Measurements from ENCODE around the gene CDC45. TPM values are rescaled to one million over a fixed set of nuclear protein-coding genes. Genes with fewer than 3 reads are reported as not detected.

Gene CDC45
- total RNA-seq, 1 donor from 2014 or later: 10.0 TPM

- no peak for ATAC-seq
These were observed 16.0 kb downstream of the CDC45 start for GRCh38 chr22:19495562-19496323.

GRCh38 chr22:19496324-19496630 lies 16.6 kb downstream of the CDC45 start:
- no peak for ATAC-seq

GRCh38 chr22:19497245-19497644 lies 17.5 kb downstream of the CDC45 start:
- no peak for ATAC-seq

- peak; percentile 12 for ATAC-seq
These were observed 18.6 kb downstream of the CDC45 start for GRCh38 chr22:19498154-19498865.

- ATAC-seq: peak; percentile 12
These were observed 19.1 kb downstream of the CDC45 start for GRCh38 chr22:19498866-19499190.

GRCh38 chr22:19499236-19499879 lies 19.6 kb downstream of the CDC45 start:
- ATAC-seq: peak; percentile 21

GRCh38 chr22:19499880-19500242 lies 20.1 kb downstream of the CDC45 start:
- no peak for ATAC-seq

- ATAC-seq: no peak
These were observed 22.3 kb downstream of the CDC45 start for GRCh38 chr22:19501897-19502447.

GRCh38 chr22:19503367-19503766 lies 23.6 kb downstream of the CDC45 start:
- ATAC-seq: no peak

- no peak for ATAC-seq
These were observed 24.1 kb downstream of the CDC45 start for GRCh38 chr22:19503869-19504268.

- no peak for ATAC-seq
These were observed 25.4 kb downstream of the CDC45 start for GRCh38 chr22:19504900-19505734.

- ATAC-seq: no peak
These were observed 26.0 kb downstream of the CDC45 start for GRCh38 chr22:19505735-19506126.

- ATAC-seq: no peak
These were observed 26.5 kb downstream of the CDC45 start for GRCh38 chr22:19506212-19506611.

- no peak for ATAC-seq
These were observed 27.8 kb downstream of the CDC45 start for GRCh38 chr22:19507534-19507861.

GRCh38 chr22:19508024-19508776 lies 28.5 kb downstream of the CDC45 start:
- no peak for ATAC-seq

GRCh38 chr22:19509191-19509590 lies 29.5 kb downstream of the CDC45 start:
- no peak for ATAC-seq

- no peak for ATAC-seq
These were observed 30.2 kb downstream of the CDC45 start for GRCh38 chr22:19509923-19510322.

- ATAC-seq: peak; percentile 76
These were observed 31.2 kb downstream of the CDC45 start for GRCh38 chr22:19510919-19511341.

- no peak for ATAC-seq
These were observed 34.1 kb downstream of the CDC45 start for GRCh38 chr22:19513823-19514222.

- peak; percentile 22 for ATAC-seq
These were observed 35.3 kb downstream of the CDC45 start for GRCh38 chr22:19514831-19515565.

- ATAC-seq: no peak
These were observed 36.1 kb downstream of the CDC45 start for GRCh38 chr22:19515654-19516377.

Measured in esophagus mucosa (tissue), 1 donor.